ENCODE data around the gene DYSF.

DYSF gene

DNA sequence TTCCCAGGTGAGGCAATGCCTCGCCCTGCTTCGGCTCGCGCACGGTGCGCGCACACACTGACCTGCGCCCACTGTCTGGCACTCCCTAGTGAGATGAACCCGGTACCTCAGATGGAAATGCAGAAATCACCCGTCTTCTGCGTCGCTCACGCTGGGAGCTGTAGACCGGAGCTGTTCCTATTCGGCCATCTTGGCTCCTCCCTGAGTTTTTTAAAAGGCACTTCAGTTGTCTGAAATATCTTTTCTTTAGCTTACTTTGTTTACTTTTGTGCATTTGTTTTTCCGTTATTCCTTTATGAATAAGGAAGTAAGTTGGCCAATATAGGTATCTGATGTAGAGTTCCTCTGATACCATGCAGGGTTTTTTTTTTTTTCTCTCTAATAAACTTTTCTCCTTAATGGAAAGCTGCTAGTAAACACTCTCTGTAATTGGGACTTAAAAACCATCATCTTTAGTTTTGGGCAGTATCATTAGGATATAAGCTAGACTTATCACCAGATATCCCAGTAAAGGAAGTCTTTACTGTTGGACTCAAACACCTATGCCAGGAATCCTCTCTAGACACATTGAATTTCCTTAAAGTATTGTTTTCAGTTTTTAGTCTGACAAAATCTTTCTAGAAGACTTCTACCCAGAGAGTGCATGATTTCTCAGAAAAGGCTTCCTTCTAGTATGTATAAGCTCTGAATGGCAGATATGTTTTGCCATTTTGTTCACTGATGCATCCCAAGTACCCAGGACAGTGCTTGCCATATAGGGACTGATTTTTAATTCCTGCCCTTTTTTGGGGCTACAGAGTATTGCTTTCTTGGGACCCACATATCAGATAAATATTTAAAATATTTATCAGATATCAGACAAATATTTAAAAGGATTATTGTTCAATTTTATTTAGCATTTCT is 35.8 kb upstream of the DYSF start:
- Histone ChIP-seq H3K9me3 (replicated peaks; ENCODE audit: insufficient read depth, low read length) (no peaks in the 10 kb centered on the region), H4K20me1 (ENCODE audit: insufficient read depth, low read length) (no peaks in the 10 kb centered on the region), H3K27ac (ENCODE audit: low read length) (peak overlapping the region; percentile 84), H3K36me3 (replicated peaks; ENCODE audit: insufficient read depth, low read length) (0 out of 2 replicates have a peak, but pooled peaks cover 3% of the 10 kb centered on the region), H3K27me3 (replicated peaks; ENCODE audit: insufficient read depth, low read length) (no peaks in the 10 kb centered on the region), H3K4me2 (ENCODE audit: low read depth, low read length) (peak overlapping the region; percentile 85), H3K4me1 (ENCODE audit: low read length) (no peaks in the 10 kb centered on the region), H3K79me2 (ENCODE audit: low read length) (no peaks in the 10 kb centered on the region), H3F3A (ENCODE audit: insufficient read depth, low read length) (peaks cover 8% of the 10 kb centered on the region), H3K4me3 (ENCODE audit: low read length) (peak overlapping the region; percentile 77), H3K9me2 (replicated peaks; ENCODE audit: insufficient read depth, low read length) (no peaks in the 10 kb centered on the region), H3K9ac (ENCODE audit: low read length) (peak overlapping the region; percentile 80), H2AFZ (ENCODE audit: low read length) (peak overlapping the region; percentile 77)
- TF ChIP-seq EZH2phosphoT487 (IDR thresholded peaks at IDR 0.05; ENCODE audit: low read length): no peak
- TF ChIP-seq EZH2 (optimal IDR thresholded peaks at IDR 0.05; ENCODE audit: low read depth, low read length): no peak
- peak; percentile 10 for DNase-seq

DNA sequence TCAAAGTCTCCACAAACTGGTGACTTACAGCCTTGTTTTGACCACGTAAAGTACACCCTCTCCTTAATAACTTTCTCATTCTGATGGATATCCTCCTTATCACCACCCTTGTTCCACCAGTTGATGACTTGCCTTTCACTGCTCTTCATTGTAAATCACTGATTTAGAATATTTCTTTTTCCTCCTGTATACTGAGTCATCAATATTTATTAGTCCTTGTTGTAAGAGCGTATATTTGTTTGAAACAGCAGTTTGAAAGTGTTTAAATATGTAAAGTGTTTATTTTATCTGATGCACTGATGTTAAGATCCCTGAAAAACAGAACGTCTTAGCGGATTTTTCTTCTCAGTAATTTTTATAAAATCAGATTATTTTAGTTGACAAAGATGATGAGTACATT is 34.2 kb upstream of the DYSF start:
- H3K4me3 ChIP-seq (ENCODE audit: low read length): no peak overlapping the region
- H3K79me2 ChIP-seq (ENCODE audit: low read length): no peaks in the 10 kb centered on the region
- H3K27me3 ChIP-seq (replicated peaks; ENCODE audit: insufficient read depth, low read length): no peaks in the 10 kb centered on the region
- no peak overlapping the region for H3K4me2 ChIP-seq (ENCODE audit: low read depth, low read length)
- H2AFZ ChIP-seq (ENCODE audit: low read length): no peak overlapping the region
- no peak for TF ChIP-seq EZH2phosphoT487 (IDR thresholded peaks at IDR 0.05; ENCODE audit: low read length)
- TF ChIP-seq, protein P1, sequence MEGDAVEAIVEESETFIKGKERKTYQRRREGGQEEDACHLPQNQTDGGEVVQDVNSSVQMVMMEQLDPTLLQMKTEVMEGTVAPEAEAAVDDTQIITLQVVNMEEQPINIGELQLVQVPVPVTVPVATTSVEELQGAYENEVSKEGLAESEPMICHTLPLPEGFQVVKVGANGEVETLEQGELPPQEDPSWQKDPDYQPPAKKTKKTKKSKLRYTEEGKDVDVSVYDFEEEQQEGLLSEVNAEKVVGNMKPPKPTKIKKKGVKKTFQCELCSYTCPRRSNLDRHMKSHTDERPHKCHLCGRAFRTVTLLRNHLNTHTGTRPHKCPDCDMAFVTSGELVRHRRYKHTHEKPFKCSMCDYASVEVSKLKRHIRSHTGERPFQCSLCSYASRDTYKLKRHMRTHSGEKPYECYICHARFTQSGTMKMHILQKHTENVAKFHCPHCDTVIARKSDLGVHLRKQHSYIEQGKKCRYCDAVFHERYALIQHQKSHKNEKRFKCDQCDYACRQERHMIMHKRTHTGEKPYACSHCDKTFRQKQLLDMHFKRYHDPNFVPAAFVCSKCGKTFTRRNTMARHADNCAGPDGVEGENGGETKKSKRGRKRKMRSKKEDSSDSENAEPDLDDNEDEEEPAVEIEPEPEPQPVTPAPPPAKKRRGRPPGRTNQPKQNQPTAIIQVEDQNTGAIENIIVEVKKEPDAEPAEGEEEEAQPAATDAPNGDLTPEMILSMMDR (IDR thresholded peaks at IDR 0.05; ENCODE audit: low read length): no peak
- TF ChIP-seq EZH2 (optimal IDR thresholded peaks at IDR 0.05; ENCODE audit: low read depth, low read length): no peak
- no peaks in the 10 kb centered on the region for H3K4me1 ChIP-seq (ENCODE audit: low read length)
- DNase-seq: no peak
- no peak overlapping the region for H3K9ac ChIP-seq (ENCODE audit: low read length)
- 0 out of 2 replicates have a peak, but pooled peaks cover 4% of the 10 kb centered on the region for H3K36me3 ChIP-seq (replicated peaks; ENCODE audit: insufficient read depth, low read length)
- H3K27ac ChIP-seq (ENCODE audit: low read length): no peak overlapping the region
- H4K20me1 ChIP-seq (ENCODE audit: insufficient read depth, low read length): no peaks in the 10 kb centered on the region
- H3F3A ChIP-seq (ENCODE audit: insufficient read depth, low read length): peaks cover 8% of the 10 kb centered on the region
- no peaks in the 10 kb centered on the region for H3K9me2 ChIP-seq (replicated peaks; ENCODE audit: insufficient read depth, low read length)
- no peaks in the 10 kb centered on the region for H3K9me3 ChIP-seq (replicated peaks; ENCODE audit: insufficient read depth, low read length)

DNA sequence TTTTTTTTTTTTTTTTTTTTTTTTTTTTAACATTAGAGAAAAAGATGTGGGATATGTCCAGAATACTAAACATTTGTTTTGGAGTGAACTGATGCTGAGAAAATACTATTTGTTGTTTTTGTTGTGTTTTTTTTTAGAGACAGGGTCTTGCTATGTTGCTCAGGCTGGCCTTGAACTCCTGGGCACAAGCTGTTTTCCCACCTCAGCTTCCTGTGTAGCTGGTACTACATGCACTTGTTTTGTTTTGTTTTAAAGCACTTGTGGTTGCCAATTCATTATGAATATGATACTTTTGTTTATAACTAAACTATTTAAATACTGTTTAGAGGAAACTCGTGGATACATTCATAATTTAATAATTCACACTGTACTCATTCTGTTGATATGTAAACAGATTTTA is 33.4 kb upstream of the DYSF start:
- H3K9ac ChIP-seq (ENCODE audit: low read length): no peak overlapping the region
- H4K20me1 ChIP-seq (ENCODE audit: insufficient read depth, low read length): no peaks in the 10 kb centered on the region
- H3K36me3 ChIP-seq (replicated peaks; ENCODE audit: insufficient read depth, low read length): 0 out of 2 replicates have a peak, but pooled peaks cover 4% of the 10 kb centered on the region
- H3K79me2 ChIP-seq (ENCODE audit: low read length): no peaks in the 10 kb centered on the region
- H3K9me2 ChIP-seq (replicated peaks; ENCODE audit: insufficient read depth, low read length): no peaks in the 10 kb centered on the region
- no peak overlapping the region for H3K4me2 ChIP-seq (ENCODE audit: low read depth, low read length)
- H3F3A ChIP-seq (ENCODE audit: insufficient read depth, low read length): peaks cover 8% of the 10 kb centered on the region
- no peak overlapping the region for H3K27ac ChIP-seq (ENCODE audit: low read length)
- H3K4me3 ChIP-seq (ENCODE audit: low read length): no peak overlapping the region
- TF ChIP-seq EZH2phosphoT487 (IDR thresholded peaks at IDR 0.05; ENCODE audit: low read length) (no peak), EZH2 (optimal IDR thresholded peaks at IDR 0.05; ENCODE audit: low read depth, low read length) (no peak)
- TF ChIP-seq, protein P1 (IDR thresholded peaks at IDR 0.05; ENCODE audit: low read length): no peak
- H3K9me3 ChIP-seq (replicated peaks; ENCODE audit: insufficient read depth, low read length): no peaks in the 10 kb centered on the region
- no peak overlapping the region for H2AFZ ChIP-seq (ENCODE audit: low read length)
- H3K27me3 ChIP-seq (replicated peaks; ENCODE audit: insufficient read depth, low read length): no peaks in the 10 kb centered on the region
- H3K4me1 ChIP-seq (ENCODE audit: low read length): no peaks in the 10 kb centered on the region
- no peak for DNase-seq

DNA sequence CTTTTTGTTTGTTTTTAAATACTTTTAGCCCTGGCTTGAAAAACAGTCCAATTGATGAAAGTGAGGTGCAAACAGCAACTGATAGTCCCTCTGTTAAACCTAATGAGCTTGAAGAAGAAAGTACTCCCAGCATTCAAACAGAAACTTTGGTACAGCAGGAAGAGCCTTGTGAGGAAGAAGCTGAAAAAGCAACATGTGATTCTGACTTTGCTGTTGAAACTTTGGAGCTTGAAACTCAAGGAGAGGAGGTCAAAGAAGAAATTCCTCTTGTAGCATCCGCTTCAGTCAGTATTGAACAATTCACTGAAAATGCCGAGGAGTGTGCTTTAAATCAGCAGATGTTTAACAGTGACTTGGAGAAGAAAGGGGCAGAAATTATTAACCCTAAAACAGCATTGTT is 30.6 kb upstream of the DYSF start:
- H2AFZ ChIP-seq (ENCODE audit: low read length): no peak overlapping the region
- H3K4me2 ChIP-seq (ENCODE audit: low read depth, low read length): no peak overlapping the region
- H3K9ac ChIP-seq (ENCODE audit: low read length): no peak overlapping the region
- peaks cover 11% of the 10 kb centered on the region; the same call in 1 of the 2 replicates for H3K36me3 ChIP-seq (replicated peaks; ENCODE audit: insufficient read depth, low read length)
- peaks cover 3% of the 10 kb centered on the region for H3F3A ChIP-seq (ENCODE audit: insufficient read depth, low read length)
- no peak overlapping the region for H3K4me3 ChIP-seq (ENCODE audit: low read length)
- TF ChIP-seq EZH2 (optimal IDR thresholded peaks at IDR 0.05; ENCODE audit: low read depth, low read length): no peak
- no peak for TF ChIP-seq EZH2phosphoT487 (IDR thresholded peaks at IDR 0.05; ENCODE audit: low read length)
- TF ChIP-seq, protein P1 (IDR thresholded peaks at IDR 0.05; ENCODE audit: low read length): no peak
- no peaks in the 10 kb centered on the region for H3K27me3 ChIP-seq (replicated peaks; ENCODE audit: insufficient read depth, low read length)
- H3K9me2 ChIP-seq (replicated peaks; ENCODE audit: insufficient read depth, low read length): no peaks in the 10 kb centered on the region
- H3K4me1 ChIP-seq (ENCODE audit: low read length): no peaks in the 10 kb centered on the region
- no peak for DNase-seq
- H4K20me1 ChIP-seq (ENCODE audit: insufficient read depth, low read length): no peaks in the 10 kb centered on the region
- H3K27ac ChIP-seq (ENCODE audit: low read length): no peak overlapping the region
- no peaks in the 10 kb centered on the region for H3K9me3 ChIP-seq (replicated peaks; ENCODE audit: insufficient read depth, low read length)
- no peaks in the 10 kb centered on the region for H3K79me2 ChIP-seq (ENCODE audit: low read length)
